GM21825 (cell line): ENCODE data around the gene ATP5ME.
"Not testable (repeated sequence)": the region's sequence is repeated elsewhere in the genome, so short reads cannot be mapped to it uniquely, and the experiment has no call there.

Source experiments
- ATAC-seq: cut with Tn5 transposase; IDR thresholded peaks from one replicate; pipeline ENCODE4 v1.9.1; 2021; ENCODE audit warnings: mild to moderate bottlenecking, moderate library complexity; ENCODE audit not compliant: unreplicated experiment

The ATP5ME gene

DNA sequence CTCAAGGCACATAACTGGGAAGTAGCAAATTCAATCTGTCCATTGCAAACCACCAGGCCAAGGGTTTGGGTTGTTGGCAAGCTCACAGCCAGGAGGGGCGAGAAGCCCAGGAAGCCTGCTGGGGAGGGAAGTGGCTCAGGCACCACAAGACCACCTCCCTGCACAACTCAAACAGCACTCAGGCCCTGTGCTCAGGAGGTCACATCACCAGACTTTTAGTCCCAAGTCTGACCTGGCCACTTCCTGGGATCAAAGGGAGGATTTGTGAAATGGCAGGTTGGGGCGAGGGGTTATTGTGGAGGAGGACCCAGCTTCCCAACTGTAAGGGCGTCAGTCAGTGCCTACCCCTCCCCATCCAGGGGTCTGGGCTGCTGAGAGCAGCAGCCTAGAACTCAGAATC lies 2.3 kb downstream of the ATP5ME start:
- ATAC-seq: no peak

DNA sequence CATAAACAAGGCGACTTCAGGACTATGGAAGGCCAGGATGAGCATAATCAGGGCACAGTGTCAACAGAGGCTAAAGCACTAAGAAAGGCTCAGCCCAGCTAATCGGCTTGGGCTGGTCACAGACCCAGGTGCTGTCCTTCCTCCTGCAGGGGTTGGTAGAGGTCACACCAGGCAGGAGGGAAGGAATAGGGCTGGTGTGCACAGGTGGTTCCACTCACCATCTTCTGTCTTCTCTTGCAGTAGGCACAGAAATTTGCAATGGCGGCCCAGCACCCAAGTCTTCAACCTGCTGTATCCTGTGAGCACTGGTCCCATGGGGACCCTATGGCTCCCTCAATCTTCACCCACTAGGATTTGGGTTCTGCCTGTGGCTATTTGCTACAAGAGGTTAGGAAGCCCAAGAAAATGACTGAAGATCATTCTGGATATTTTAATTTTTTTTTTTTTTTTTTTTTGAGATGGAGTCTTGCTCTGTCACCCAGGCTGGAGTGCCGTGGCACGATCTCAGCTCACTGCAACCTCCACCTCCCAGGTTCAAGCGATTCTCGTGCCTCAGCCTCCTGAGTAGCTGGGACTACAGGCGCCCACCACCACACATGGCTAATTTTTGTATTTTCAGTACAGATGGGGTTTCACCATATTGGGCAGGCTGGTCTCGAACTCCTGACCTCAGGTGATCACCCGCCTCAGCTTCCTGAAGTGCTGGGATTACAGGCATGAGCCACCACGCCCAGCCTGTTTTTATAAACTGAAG lies 4.1 kb downstream of the ATP5ME start:
- not testable (repeated sequence) for ATAC-seq

DNA sequence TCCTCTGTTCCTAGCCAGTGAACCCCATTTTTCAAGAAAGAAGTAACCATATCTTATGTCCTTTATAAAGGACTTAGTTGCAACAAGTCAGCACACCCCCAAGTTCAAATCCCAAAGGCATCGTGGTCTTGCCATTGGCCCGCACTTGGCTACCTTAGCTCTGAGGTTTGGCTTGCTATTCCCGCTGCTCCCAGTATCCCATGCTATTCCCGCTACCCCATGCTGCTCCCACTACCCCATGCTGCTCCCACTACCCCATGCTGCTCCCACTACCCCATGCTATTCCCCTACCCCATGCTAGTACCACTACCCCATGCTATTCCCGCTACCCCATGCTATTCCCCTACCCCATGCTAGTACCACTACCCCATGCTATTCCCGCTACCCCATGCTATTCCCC lies 5.9 kb downstream of the ATP5ME start:
- not testable (repeated sequence) for ATAC-seq

DNA sequence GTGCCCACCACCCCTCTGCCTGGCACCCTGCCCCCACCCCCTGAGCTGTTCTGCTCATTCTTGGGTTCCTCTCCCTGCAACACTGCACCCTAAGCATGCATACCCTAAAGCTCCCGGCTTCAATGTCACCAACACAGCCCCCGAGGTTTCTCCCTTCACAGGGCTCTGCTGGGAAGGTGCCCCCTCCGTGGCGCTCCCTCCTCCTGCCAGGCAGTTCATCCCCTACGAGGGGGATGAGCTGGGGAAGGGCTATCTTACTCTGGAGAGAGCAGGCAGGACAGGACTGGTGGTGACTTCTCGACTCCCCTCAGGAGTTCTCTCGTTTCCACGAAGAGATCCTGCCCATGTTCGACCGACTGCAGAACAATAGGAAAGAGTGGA lies 6.5 kb downstream of the ATP5ME start:
- no peak for ATAC-seq

GRCh38 chr4:666822-667544 lies 7.1 kb downstream of the ATP5ME start:
- ATAC-seq: no peak

DNA sequence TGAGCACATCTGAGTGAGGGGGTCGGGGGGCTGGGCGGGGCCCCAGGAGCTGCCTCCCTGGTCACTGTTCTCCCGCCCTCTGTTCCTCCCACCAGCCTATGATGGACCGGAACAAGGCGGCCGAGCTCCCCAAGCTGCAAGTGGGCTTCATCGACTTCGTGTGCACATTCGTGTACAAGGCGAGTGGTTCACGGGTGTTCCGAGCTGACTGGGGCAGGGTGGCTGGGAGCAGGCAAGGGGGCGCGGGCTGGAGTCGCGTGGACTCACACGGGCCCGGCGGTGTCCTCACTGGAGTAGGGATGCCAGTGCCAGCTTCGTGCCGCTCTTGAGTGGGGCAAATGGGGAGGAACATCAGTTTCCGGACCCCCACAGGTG lies 7.7 kb downstream of the ATP5ME start:
- ATAC-seq: no peak

DNA sequence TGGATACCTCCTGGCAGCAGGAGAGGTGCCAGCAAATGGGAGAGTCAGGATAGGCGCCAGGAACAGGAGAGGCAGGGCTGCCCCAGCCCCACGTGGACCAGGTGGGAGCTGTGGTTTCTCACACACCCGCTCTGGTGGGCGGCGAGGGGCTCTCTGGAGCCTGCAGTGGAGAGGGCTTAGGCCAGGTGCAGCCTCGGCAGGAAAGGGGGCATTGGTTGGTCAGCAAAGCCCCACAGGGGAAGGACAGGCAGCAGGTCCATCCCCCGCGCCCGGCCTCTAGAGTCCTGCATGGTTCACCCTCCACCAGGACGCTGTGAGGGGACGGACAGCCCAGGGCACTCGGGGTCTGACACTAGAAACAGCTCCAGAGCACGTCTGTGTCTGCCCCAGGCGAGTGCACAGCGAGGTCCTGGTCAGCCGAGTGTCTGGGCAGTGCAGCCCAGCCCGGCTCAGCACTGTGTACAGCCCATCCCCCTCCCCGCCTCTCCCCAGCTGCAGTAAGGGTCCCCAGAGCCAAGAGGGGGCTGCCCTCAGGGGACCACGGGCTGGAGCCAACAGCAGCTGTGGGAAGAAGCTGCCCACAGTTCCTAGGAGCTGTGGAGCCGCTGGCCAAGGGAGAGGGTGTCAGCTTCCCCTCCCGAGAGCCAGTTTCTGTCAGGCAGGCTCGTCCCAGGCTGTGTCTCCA lies 8.2 kb downstream of the ATP5ME start:
- no peak for ATAC-seq

GRCh38 chr4:665381-665750 lies 8.7 kb downstream of the ATP5ME start:
- ATAC-seq: no peak

- no peak for ATAC-seq
Observed at GRCh38 chr4:664713-665231, 9.3 kb downstream of the ATP5ME start.

DNA sequence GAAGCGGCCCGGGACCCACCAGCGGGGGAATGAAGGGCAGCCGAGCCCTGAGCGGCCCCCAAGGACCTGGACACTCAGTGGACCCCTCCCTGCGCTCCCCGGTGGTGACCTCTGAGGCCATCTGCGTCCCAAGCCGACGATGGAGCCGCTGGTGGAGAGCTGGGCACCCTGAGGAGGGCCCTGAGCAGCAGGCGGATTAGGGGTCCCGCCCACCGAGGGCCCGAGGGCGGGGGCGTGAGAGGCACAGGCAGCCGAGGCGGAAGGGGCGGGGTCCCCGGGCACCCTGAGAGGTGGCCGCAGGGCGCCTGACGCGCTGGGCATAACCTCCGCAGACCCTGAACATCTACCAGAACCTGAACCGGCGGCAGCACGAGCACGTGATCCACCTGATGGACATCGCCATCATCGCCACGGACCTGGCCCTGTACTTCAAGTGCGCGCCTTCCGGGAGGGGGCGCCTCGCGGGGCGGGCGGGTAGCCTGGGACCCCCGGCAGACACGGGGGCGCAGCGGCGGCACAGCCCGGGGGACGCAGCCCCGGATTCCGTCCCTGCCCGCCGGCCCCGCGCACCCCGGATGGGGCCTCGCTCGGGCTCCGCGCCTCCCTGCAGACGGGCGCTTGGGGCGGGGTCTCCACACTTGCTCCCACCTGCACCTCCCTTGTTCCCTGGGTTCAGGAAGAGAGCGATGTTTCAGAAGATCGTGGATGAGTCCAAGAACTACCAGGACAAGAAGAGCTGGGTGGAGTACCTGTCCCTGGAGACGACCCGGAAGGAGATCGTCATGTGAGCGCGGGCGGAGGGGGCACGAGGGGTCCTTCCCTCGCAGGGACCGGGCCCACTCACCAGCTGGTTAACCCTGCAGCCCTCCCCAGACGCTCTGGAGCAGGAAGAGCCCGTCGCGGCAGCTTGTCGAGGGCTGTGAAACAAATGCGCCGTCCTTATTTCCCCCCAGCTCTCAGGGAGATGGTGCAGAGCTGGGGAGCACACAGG lies 10.3 kb downstream of the ATP5ME start:
- ATAC-seq: peak; percentile 68

DNA sequence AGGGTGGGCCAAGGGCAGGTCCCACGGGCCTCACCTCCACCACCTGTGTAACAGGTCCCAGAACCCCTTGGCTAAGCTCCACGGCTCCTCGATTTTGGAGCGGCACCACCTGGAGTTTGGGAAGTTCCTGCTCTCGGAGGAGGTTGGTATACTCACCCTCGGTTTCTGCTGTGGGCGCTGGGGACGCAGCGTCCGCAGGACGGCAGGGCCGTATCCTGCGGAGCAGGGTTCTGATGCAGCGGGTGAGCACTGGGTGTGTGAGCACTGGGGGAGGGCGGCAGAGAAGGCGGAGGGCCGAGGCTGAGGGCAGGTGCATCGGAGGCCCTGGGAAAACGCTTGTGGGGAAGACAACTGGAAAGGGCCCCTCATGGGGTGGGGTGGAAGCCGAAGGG lies 11.0 kb downstream of the ATP5ME start:
- ATAC-seq: no peak

GRCh38 chr4:661881-662761 lies 12.0 kb downstream of the ATP5ME start:
- ATAC-seq: no peak

DNA sequence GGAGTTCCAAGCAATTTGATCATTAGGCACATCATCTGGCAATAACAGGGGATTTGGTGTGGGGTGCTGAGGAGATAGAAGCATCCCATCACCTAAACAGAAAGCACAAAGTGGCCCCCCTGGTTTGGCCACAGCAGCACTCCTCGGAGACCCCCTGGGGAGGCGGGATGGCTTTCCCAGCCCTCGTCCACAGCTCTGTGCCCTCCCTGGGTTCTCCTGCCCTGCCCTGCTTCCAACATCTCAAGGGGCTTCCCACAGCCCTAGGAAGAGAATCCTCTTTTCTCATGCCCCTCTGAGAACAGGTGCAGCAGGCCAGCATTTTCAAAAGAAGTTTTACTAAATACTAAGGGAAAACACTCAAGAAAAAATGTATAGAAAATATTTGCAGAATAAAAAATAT lies 12.8 kb downstream of the ATP5ME start:
- ATAC-seq: no peak

- no peak for ATAC-seq
Observed at GRCh38 chr4:660401-660800, 13.7 kb downstream of the ATP5ME start.

- no peak for ATAC-seq
Observed at GRCh38 chr4:659851-660250, 14.2 kb downstream of the ATP5ME start.

GRCh38 chr4:658681-659667 lies 15.1 kb downstream of the ATP5ME start:
- ATAC-seq: no peak

DNA sequence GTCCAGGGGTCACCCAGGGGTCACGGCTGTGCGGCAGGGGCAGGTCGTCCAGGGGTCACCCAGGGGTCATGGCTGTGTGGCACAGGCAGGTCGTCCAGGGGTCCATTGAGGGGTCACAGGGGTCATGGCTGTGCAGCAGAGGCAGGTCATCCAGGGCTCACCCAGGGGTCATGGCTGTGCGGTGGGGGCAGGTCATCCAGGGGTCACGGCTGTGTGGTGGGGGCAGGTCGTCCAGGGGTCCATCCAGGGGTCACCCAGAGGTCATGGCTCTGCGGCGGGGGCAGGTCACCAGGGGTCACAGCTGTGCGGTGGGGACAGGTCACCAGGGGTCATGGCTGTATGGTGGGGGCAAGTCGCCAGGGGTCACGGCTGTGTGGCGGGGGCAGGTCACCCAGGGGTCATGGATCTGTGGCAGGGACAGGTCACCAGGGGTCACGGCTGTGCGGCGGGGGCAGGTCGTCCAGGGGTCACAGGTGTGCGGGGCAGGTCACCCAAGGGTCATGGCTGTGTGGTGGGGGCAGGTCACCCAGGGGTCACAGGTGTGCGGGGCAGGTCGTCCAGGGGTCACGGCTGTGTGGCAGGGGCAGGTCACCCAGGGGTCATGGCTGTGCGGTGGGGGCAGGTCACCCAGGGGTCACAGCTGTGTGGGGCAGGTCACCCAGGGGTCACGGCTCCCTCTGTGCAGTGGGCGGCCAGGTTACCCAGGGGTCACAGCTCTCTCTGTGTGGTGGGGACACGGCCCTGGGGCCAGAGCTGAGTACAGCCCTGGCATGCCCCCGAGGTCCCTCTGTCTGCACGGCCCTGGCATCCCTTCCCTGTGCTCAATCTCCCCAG lies 16.0 kb downstream of the ATP5ME start:
- ATAC-seq: no peak
